HepG2 (cell line): ENCODE results near the gene KIF1B.

Experiments
- CENPT ChIP-seq: sonication (generic); formaldehyde crosslinking; IDR thresholded peaks from 2 replicates; pipeline ENCODE4 v1.8.0; 2022; ENCODE audit warnings: low read depth, mild to moderate bottlenecking, moderate library complexity, missing genetic modification reagents
- EZH2 ChIP-seq: conservative IDR thresholded peaks from 2 replicates; pipeline ENCODE4 v1.6.1; 2012; ENCODE audit warnings: mild to moderate bottlenecking, low read depth, low read length, moderate library complexity
- FOXM1 ChIP-seq: sonication (generic); formaldehyde crosslinking; IDR thresholded peaks from 2 replicates; pipeline ENCODE4 v1.5.0; 2020; ENCODE audit warnings: missing genetic modification reagents
- GRHL1 ChIP-seq: sonication (generic); formaldehyde crosslinking; conservative IDR thresholded peaks from 2 replicates; pipeline ENCODE4 v1.8.0; 2022; ENCODE audit warnings: missing genetic modification reagents
- NFYB ChIP-seq: sonication (generic); formaldehyde crosslinking; IDR thresholded peaks from 2 replicates; pipeline ENCODE4 v1.4.0; 2020; ENCODE audit warnings: missing genetic modification reagents
- SIX4 ChIP-seq: sonication (generic); formaldehyde crosslinking; IDR thresholded peaks from 2 replicates; pipeline ENCODE4 v1.4.0; 2020; ENCODE audit warnings: missing genetic modification reagents
- TRAFD1 ChIP-seq: sonication (generic); formaldehyde crosslinking; IDR thresholded peaks from 2 replicates; pipeline ENCODE4 v1.5.1; 2020; ENCODE audit warnings: missing genetic modification reagents, mild to moderate bottlenecking, borderline replicate concordance
- ZC3H4 ChIP-seq: sonication (generic); formaldehyde crosslinking; IDR thresholded peaks from 2 replicates; pipeline ENCODE4 v1.4.0; 2020; ENCODE audit warnings: missing genetic modification reagents, borderline replicate concordance
- TF ChIP-seq, protein P1 (sequence below): sonication (generic); formaldehyde crosslinking; IDR thresholded peaks from 2 replicates; pipeline ENCODE4 v1.5.0; 2020; ENCODE audit warnings: mild to moderate bottlenecking, missing genetic modification reagents, moderate library complexity
- TF ChIP-seq, protein P2 (sequence below), 2 experiments: IDR thresholded peaks; 2 replicates each; pipeline ENCODE4 v1.6.1; 2011 to 2012; ENCODE audit warnings: low read length in 2 of 2, borderline replicate concordance in 1 of 2, low read depth in 1 of 2, mild to moderate bottlenecking in 1 of 2, moderate library complexity in 1 of 2
- TF ChIP-seq, protein P3 (sequence below), 2 experiments: fragments of 450-650 bp in 1 of 2; sonication (generic) in 1 of 2; formaldehyde crosslinking in 1 of 2; IDR thresholded peaks; 2 replicates each; pipeline versions ENCODE4 v1.6.1 to v1.8.0; 2016 to 2022; ENCODE audit warnings: antibody characterized with exemption in 1 of 2, mild to moderate bottlenecking in 1 of 2, missing genetic modification reagents in 1 of 2

DNA sequence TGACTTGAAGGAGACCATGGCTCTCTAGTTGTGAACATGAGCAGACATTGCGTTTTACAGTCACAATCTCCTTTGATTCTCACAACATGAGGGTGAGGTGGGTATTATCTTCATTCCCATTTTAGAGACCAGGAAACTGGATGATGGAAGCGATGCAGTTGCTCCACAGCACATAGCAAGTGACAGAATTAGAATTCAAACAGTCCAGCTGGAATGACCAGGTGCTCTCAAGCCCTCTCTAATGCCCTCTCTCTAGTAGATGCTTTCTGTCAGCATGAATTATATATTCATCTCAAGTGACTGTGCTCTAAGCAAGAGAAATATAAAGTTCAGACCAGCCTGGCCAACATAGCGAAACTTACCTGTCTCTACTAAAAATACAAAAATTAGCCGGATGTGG, 9.8 kb upstream of the KIF1B start:
- TF ChIP-seq GRHL1 (CRISPR knock-in tag), result no peak
- TF ChIP-seq FOXM1, result no peak
- TF ChIP-seq, protein P1, sequence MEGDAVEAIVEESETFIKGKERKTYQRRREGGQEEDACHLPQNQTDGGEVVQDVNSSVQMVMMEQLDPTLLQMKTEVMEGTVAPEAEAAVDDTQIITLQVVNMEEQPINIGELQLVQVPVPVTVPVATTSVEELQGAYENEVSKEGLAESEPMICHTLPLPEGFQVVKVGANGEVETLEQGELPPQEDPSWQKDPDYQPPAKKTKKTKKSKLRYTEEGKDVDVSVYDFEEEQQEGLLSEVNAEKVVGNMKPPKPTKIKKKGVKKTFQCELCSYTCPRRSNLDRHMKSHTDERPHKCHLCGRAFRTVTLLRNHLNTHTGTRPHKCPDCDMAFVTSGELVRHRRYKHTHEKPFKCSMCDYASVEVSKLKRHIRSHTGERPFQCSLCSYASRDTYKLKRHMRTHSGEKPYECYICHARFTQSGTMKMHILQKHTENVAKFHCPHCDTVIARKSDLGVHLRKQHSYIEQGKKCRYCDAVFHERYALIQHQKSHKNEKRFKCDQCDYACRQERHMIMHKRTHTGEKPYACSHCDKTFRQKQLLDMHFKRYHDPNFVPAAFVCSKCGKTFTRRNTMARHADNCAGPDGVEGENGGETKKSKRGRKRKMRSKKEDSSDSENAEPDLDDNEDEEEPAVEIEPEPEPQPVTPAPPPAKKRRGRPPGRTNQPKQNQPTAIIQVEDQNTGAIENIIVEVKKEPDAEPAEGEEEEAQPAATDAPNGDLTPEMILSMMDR (CRISPR knock-in tag), result no peak
- TF ChIP-seq NFYB (CRISPR knock-in tag), result no peak
- TF ChIP-seq SIX4 (CRISPR knock-in tag), result no peak
- TF ChIP-seq, protein P2, sequence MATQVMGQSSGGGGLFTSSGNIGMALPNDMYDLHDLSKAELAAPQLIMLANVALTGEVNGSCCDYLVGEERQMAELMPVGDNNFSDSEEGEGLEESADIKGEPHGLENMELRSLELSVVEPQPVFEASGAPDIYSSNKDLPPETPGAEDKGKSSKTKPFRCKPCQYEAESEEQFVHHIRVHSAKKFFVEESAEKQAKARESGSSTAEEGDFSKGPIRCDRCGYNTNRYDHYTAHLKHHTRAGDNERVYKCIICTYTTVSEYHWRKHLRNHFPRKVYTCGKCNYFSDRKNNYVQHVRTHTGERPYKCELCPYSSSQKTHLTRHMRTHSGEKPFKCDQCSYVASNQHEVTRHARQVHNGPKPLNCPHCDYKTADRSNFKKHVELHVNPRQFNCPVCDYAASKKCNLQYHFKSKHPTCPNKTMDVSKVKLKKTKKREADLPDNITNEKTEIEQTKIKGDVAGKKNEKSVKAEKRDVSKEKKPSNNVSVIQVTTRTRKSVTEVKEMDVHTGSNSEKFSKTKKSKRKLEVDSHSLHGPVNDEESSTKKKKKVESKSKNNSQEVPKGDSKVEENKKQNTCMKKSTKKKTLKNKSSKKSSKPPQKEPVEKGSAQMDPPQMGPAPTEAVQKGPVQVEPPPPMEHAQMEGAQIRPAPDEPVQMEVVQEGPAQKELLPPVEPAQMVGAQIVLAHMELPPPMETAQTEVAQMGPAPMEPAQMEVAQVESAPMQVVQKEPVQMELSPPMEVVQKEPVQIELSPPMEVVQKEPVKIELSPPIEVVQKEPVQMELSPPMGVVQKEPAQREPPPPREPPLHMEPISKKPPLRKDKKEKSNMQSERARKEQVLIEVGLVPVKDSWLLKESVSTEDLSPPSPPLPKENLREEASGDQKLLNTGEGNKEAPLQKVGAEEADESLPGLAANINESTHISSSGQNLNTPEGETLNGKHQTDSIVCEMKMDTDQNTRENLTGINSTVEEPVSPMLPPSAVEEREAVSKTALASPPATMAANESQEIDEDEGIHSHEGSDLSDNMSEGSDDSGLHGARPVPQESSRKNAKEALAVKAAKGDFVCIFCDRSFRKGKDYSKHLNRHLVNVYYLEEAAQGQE (IDR thresholded peaks at IDR 0.05; ENCODE audit: borderline replicate concordance in 1 of 2, low read depth in 1 of 2, low read length in 2 of 2), result no peak
- no peak for TF ChIP-seq TRAFD1 (CRISPR knock-in tag)
- TF ChIP-seq ZC3H4, result no peak
- TF ChIP-seq CENPT, result no peak
- no peak for TF ChIP-seq EZH2
- TF ChIP-seq, protein P3, sequence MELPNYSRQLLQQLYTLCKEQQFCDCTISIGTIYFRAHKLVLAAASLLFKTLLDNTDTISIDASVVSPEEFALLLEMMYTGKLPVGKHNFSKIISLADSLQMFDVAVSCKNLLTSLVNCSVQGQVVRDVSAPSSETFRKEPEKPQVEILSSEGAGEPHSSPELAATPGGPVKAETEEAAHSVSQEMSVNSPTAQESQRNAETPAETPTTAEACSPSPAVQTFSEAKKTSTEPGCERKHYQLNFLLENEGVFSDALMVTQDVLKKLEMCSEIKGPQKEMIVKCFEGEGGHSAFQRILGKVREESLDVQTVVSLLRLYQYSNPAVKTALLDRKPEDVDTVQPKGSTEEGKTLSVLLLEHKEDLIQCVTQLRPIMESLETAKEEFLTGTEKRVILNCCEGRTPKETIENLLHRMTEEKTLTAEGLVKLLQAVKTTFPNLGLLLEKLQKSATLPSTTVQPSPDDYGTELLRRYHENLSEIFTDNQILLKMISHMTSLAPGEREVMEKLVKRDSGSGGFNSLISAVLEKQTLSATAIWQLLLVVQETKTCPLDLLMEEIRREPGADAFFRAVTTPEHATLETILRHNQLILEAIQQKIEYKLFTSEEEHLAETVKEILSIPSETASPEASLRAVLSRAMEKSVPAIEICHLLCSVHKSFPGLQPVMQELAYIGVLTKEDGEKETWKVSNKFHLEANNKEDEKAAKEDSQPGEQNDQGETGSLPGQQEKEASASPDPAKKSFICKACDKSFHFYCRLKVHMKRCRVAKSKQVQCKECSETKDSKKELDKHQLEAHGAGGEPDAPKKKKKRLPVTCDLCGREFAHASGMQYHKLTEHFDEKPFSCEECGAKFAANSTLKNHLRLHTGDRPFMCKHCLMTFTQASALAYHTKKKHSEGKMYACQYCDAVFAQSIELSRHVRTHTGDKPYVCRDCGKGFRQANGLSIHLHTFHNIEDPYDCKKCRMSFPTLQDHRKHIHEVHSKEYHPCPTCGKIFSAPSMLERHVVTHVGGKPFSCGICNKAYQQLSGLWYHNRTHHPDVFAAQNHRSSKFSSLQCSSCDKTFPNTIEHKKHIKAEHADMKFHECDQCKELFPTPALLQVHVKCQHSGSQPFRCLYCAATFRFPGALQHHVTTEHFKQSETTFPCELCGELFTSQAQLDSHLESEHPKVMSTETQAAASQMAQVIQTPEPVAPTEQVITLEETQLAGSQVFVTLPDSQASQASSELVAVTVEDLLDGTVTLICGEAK (IDR thresholded peaks at IDR 0.05), result no peak
- TF ChIP-seq, protein P3 (CRISPR knock-in tag; IDR thresholded peaks at IDR 0.05), result no peak
